Adrenal gland (tissue), 12 donors: ENCODE results near the gene CDH11. TPM values are rescaled to one million over a fixed set of nuclear protein-coding genes. Genes with fewer than 3 reads are reported as not detected.

Experiments used
- DNase-seq, 7 donors: peaks; one replicate each; pipeline ENCODE4 v3.0.0-alpha.2; 2019 to 2020
- H3K27ac ChIP-seq, 5 donors: fragments of 200-600 bp; sonication (generic) in 4 of 5; 1 replicate in 3 of 5; 2 replicates in 2 of 5; pipeline versions ENCODE4 v1.5.1 to v1.8.0; 2016 to 2020; ENCODE audit warnings: mild to moderate bottlenecking in 1 of 5
- H3K27me3 ChIP-seq: fragments of 200-600 bp; 2 replicates; pipeline ENCODE4 v1.8.0; 2021
- H3K36me3 ChIP-seq, 2 donors: fragments of 200-600 bp; replicated peaks in 1 of 2; 1 replicate in 1 of 2; 2 replicates in 1 of 2; pipeline versions ENCODE4 v1.5.1 to v1.8.0; 2018 to 2022
- H3K4me1 ChIP-seq, 2 donors: fragments of 200-600 bp; replicated peaks in 1 of 2; 1 replicate in 1 of 2; 2 replicates in 1 of 2; pipeline versions ENCODE4 v1.5.1 to v1.8.0; 2018 to 2021
- H3K4me3 ChIP-seq, 4 donors: fragments of 200-600 bp; sonication (generic) in 3 of 4; one replicate each; pipeline ENCODE4 v1.5.1; 2016 to 2018
- H3K9me3 ChIP-seq, 3 donors: fragments of 200-600 bp; sonication (generic) in 1 of 3; replicated peaks in 1 of 3; 1 replicate in 2 of 3; 2 replicates in 1 of 3; pipeline versions ENCODE4 v1.5.1 to v1.8.0; 2016 to 2021
- CTCF ChIP-seq, 6 experiments: fragments of 450-650 bp in 4 of 6; fragments of 200-600 bp in 2 of 6; sonication (generic) in 1 of 6; IDR thresholded peaks; 1 replicate in 5 of 6; 2 replicates in 1 of 6; pipeline versions ENCODE4 v1.5.1 to v1.8.0; 2016 to 2021; ENCODE audit warnings: antibody characterized with exemption in 6 of 6, mild to moderate bottlenecking in 2 of 6, moderate library complexity in 1 of 6
- POLR2A ChIP-seq, 2 donors: fragments of 450-650 bp; IDR thresholded peaks; one replicate each; pipeline ENCODE4 v1.6.1; 2017; ENCODE audit warnings: antibody characterized with exemption in 2 of 2, mild to moderate bottlenecking in 2 of 2, moderate library complexity in 1 of 2
- WGBS, 4 donors: extraction: QIAGEN DNeasy Blood & Tissue Kit in 2 of 4; methylation state at CpG; one replicate each; pipeline versions ENCODE4 v1.1.5 to v1.1.7; 2013 to 2017; 5-methylcytosine and 5-hydroxymethylcytosine counted together
- intact Hi-C, 2 donors: fragments of 100-400 bp; cut with DNase I; formaldehyde crosslinking; loops; one replicate each; pipeline versions ENCODE4 v1.14.1 to v1.15.0; 2022 to 2023
- polyA plus RNA-seq, 3 donors: library from polyadenylated mRNA; stranded (reverse); fragments of 200-250 nt in 2 of 3; fragments of 350-450 nt in 1 of 3; fragmentation: Illumina TruSeq in 1 of 3; extraction: RNeasy Lipid Tissue Mini Kit (QIAGEN cat#74804) in 1 of 3; gene quantifications; one replicate each; pipeline ENCODE4 v1.2.3, GENCODE V29; 2013 to 2014
- total RNA-seq, 9 donors: library from RNA; depleted of rRNA in 4 of 9; stranded (reverse); fragments of >200 nt in 4 of 9; fragments of 120-200 nt in 1 of 9; fragmentation: NEBNext Ultra II Directional in 1 of 9; extraction: Animal tissue kit (Norgen Biotek cat#: 25700) in 1 of 9; gene quantifications; one replicate each; pipeline versions ENCODE4 v1.1.0 to v1.2.4, GENCODE V29; 2013 to 2023
- donor health status: healthy with polysubstance abuse.
- donor health status: Bipolar disorder and iron deficiency.
- donor health status: DM: yes; HTN: yes; CAD: no.
- donor health status: DM: no; HTN: no; CAD: no.
- donor health status: DM: no; HTN: no; CAD: no.
- donor health status: DM: yes; HTN: yes; CAD: no.

Gene CDH11
- total and polyA plus RNA-seq, 12 donors = 3.0 to 102 (median 31.0) TPM

GRCh38 chr16:65038100-65038499 lies 83.8 kb downstream of the CDH11 start:
- Histone ChIP-seq H3K27me3 (no peaks in the 10 kb centered on the region), H3K4me1 (no peaks in the 10 kb centered on the region), H3K27ac (no peak overlapping the region), H3K9me3 (no peaks in the 10 kb centered on the region), H3K36me3 (no peaks in the 10 kb centered on the region), H3K4me3 (no peak overlapping the region)
- TF ChIP-seq POLR2A (IDR thresholded peaks at IDR 0.05) (no peak), CTCF (IDR thresholded peaks at IDR 0.05) (no peak)
- no peak for DNase-seq
- 48 to 50% (median 48%) methylated on average over 9 of the region's 9 CpGs for whole genome bisulfite sequencing, 4 donors
- intact Hi-C loops = no loop called here

- 81 to 91% (median 86%) methylated on average over 4 of the region's 4 CpGs for WGBS, 4 donors
- intact Hi-C loops = no loop called here
- Histone ChIP-seq H3K27ac (no peak overlapping the region), H3K36me3 (no peaks in the 10 kb centered on the region), H3K27me3 (no peaks in the 10 kb centered on the region), H3K9me3 (no peaks in the 10 kb centered on the region), H3K4me3 (no peak overlapping the region), H3K4me1 (no peaks in the 10 kb centered on the region)
- TF ChIP-seq POLR2A (IDR thresholded peaks at IDR 0.05) = no peak
- no peak for TF ChIP-seq CTCF (IDR thresholded peaks at IDR 0.05)
- no peak for DNase-seq
These were observed 84.3 kb downstream of the CDH11 start for GRCh38 chr16:65037556-65037955.

GRCh38 chr16:65034915-65035314 lies 86.9 kb downstream of the CDH11 start:
- intact Hi-C loops = no loop called here
- WGBS, 4 donors = 64 to 82% (median 75%) methylated on average over 3 to 8 of the region's 8 CpGs
- Histone ChIP-seq H3K36me3 (no peaks in the 10 kb centered on the region), H3K27ac (no peak overlapping the region), H3K27me3 (no peaks in the 10 kb centered on the region), H3K4me3 (no peak overlapping the region), H3K4me1 (no peaks in the 10 kb centered on the region), H3K9me3 (no peaks in the 10 kb centered on the region)
- TF ChIP-seq CTCF (IDR thresholded peaks at IDR 0.05) (no peak), POLR2A (IDR thresholded peaks at IDR 0.05) (no peak)
- DNase-seq = no peak

- H3K9me3 ChIP-seq = no peaks in the 10 kb centered on the region
- H3K4me3 ChIP-seq = no peak overlapping the region
- WGBS, 4 donors = 82 to 88% (median 87%) methylated on average over 2 of the region's 2 CpGs
- intact Hi-C loops = no loop called here
- no peak for DNase-seq
- H3K27ac ChIP-seq = no peak overlapping the region
- H3K36me3 ChIP-seq = no peaks in the 10 kb centered on the region
- H3K4me1 ChIP-seq = no peaks in the 10 kb centered on the region
- no peaks in the 10 kb centered on the region for H3K27me3 ChIP-seq
- TF ChIP-seq POLR2A (IDR thresholded peaks at IDR 0.05) = no peak
- no peak for TF ChIP-seq CTCF (IDR thresholded peaks at IDR 0.05)
These were observed 89.5 kb downstream of the CDH11 start for GRCh38 chr16:65032387-65032786.
